GM18526 (cell line): Measurements from ENCODE around the gene ABCC8.

Experiments used
- POLR2A ChIP-seq: IDR thresholded peaks from 3 replicates; pipeline ENCODE4 v1.6.1; 2011; ENCODE audit not compliant: insufficient read length; ENCODE audit errors: extremely low read depth

Gene ABCC8

GRCh38 chr11:17489751-17490150 lies 13.1 kb upstream of the ABCC8 start:
- no peak for TF ChIP-seq POLR2A

- no peak for TF ChIP-seq POLR2A
Observed at GRCh38 chr11:17488563-17488962, 11.9 kb upstream of the ABCC8 start.

- TF ChIP-seq POLR2A: no peak
Observed at GRCh38 chr11:17486646-17487045, 10.0 kb upstream of the ABCC8 start.

GRCh38 chr11:17483505-17483904 lies 6.9 kb upstream of the ABCC8 start:
- no peak for TF ChIP-seq POLR2A

GRCh38 chr11:17481905-17482304 lies 5.3 kb upstream of the ABCC8 start:
- TF ChIP-seq POLR2A: no peak

GRCh38 chr11:17479284-17480214 lies 2.9 kb upstream of the ABCC8 start:
- TF ChIP-seq POLR2A: no peak

DNA sequence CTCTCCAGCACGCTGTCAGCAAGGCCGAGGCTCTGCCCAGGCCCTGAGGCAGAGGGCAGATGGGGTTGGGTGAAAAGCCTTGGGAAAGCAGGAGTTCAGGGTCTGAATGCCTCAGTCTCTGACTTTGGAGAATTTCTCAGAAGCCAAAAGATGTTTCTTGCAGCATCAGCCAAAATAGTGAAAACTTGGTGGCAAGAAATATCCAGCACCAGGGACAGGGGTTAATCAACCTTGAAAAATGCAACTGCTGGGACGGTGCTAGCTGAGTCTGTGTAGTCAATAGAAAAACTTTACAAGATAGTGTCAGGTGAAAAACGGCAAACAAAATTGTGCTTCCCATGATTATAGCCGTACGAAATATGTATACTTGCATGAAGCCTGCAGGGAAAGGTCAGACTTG lies 1.4 kb upstream of the ABCC8 start:
- no peak for TF ChIP-seq POLR2A

DNA sequence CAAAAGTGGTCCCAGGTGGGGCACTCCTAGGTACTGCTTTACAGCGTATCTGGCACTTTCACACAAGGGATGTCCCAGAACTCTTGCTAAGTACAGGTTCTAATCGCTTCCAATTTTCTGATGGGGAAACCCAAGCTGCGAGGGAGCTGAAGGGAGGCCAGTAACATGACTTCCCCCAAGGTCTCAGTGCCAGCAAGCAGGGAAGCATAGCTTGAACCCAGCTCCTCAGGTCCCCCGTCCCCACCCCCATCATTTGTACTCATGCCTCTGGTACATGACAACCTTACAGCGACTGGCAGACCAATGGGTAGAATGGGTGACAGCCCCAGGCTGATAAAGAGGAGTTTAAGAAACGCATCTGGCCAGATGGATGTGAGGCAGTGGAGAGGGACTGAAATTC lies 716 bp upstream of the ABCC8 start:
- TF ChIP-seq POLR2A: no peak

- no peak for TF ChIP-seq POLR2A
Observed at GRCh38 chr11:17477084-17477333, 364 bp upstream of the ABCC8 start.

- TF ChIP-seq POLR2A: no peak
Observed at GRCh38 chr11:17475666-17476316, 854 bp downstream of the ABCC8 start.

DNA sequence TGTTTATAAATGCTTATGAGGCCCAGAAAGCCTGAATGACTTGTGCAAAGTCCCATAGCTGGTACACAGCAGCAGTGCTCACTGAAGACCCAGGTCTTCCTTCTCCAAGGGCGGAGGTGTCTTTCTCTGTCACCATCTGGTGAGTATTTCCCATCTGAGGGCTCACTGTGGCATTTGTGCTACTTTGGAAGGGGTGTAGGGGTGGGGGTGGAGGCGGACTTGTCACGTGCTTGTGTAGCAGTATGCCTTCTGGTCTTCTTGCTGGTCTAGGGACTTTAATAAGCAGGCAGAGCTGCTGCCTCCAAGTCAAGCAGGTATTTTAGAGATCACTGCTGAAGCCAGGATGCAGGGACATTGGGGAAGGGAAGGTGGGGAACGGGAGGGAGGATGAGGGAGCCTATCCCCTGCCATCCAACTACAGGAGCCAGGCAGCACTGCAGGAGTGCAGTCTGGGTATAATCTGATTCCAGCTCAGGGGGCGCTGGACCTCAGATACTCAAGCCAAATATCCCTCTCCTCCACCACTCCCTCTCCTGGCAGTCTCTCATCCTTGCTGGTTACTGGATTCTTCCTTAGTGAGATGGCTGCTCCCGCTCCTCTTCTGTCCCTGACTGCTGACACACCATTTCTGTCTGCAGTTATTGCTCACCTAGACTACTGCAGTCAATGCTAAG lies 3.4 kb downstream of the ABCC8 start:
- no peak for TF ChIP-seq POLR2A

DNA sequence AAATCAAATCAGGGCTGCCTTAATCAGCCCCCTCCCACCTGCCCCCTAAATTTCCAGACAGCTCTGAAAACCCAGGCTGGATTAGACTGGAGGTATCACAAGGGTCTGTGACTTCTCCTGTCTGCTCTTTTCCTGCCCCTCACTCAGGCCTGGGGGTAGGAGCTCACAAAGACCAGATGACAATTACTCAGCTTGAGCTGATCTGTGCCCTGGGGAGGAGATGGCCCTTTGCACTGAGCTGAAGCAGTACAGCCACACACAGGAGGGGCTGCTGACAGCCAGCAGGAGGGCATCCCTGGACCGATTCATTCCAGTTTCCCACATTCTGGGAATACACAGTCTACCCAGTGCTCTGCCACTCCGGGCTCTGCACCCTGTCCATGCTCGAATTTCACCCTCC lies 4.2 kb downstream of the ABCC8 start:
- TF ChIP-seq POLR2A: no peak

GRCh38 chr11:17471501-17471900 lies 5.1 kb downstream of the ABCC8 start:
- no peak for TF ChIP-seq POLR2A

DNA sequence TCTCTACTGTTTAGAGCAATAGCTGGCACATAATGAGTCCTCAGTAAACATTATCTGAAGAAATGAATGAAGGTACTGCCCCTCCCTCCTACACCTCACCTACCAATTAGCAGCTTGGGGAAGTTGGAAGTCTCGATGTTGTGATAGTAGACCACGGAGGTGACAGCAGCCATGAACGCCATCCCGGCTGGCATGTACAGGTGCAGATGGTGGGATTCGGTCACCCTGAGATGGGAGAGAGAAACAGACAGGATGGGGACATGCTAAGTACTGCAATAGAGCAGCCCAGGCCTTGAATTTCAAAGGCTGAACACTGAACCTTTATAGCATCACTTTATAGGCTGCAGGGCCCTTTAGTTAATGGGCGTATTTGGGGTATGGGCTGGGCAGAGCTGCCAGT lies 6.6 kb downstream of the ABCC8 start:
- TF ChIP-seq POLR2A: no peak

GRCh38 chr11:17468122-17468521 lies 8.5 kb downstream of the ABCC8 start:
- no peak for TF ChIP-seq POLR2A

DNA sequence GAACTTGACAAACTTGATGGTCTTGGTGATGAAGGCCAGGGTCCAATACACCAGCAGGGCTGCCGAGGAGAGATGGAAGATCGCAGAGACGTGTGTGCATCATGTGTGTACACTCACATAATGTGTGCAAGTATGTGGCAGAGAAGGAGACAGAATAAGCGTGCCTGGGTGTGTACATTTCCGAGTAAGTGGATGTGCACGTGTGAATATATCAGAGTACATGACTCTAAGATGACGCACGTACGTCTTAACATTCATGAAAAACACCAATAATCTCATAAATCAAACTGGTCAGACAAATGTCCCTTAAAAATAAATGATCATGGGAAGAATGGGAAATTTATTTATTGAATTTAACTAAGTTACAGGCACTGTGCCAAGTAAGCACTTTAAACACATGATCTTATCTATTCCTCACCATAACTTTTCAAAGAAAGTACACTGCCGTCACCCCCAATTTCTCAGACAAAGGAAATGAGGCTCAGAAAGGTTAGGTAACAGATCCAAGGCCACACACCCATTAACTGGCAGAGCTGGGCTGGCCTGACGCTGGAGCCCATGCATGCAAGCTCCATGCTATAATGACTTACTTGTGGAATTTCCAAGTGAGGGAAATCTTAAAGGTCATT lies 13.0 kb downstream of the ABCC8 start:
- TF ChIP-seq POLR2A: no peak
